Measurements from ENCODE around the gene DPP8. TPM values are rescaled to one million over a fixed set of nuclear protein-coding genes. Genes with fewer than 3 reads are reported as not detected.

The DPP8 gene
- total and polyA plus RNA-seq, 4 donors, result 5.5 to 22.7 (median 17.5) TPM

DNA sequence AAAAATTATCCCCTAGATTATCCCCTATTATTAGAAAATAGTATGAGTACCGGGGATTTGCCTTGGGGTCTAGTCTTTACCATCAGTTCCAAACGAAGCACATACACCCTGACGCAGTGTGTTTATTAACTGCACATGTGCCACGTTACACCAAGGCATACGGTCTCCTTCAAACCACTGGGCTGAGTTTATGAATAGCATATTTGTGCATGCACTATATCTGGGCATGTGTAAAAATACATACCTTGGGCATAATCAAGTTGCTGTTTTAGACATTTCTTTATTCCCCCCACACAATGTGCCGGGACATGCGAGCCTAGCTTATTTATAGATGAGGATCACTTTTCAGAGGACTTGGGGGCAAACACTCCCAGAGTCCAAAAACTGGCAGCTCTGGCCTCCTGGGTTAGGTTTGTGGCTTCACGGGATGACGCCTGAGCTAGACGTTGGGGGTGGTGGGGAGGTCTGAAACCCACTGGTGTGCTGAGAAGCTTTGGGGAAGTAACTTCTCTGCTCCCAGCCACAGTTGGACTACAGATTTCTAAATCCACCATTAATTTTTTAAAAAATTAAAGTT is 111.0 kb downstream of the DPP8 start:
- Histone ChIP-seq H3K9ac (ENCODE audit: low read depth in 1 of 2, low read length in 2 of 2) (no peak overlapping the region), H3K27ac (ENCODE audit: low read depth in 1 of 2, low read length in 2 of 2) (no peak overlapping the region), H3K27me3 (ENCODE audit: control insufficient read depth in 4 of 4, insufficient read depth in 4 of 4, low read length in 3 of 4) (no peaks in the 10 kb centered on the region), H3K4me1 (ENCODE audit: control insufficient read depth in 4 of 4, insufficient read depth in 4 of 4, low read length in 3 of 4) (no peaks in the 10 kb centered on the region), H3K4me3 (ENCODE audit: low read depth in 1 of 3, low read length in 3 of 3) (no peak overlapping the region), H3K9me3 (ENCODE audit: control insufficient read depth in 4 of 4, low read length in 3 of 4) (no peaks in the 10 kb centered on the region), H3K36me3 (ENCODE audit: control insufficient read depth in 4 of 4, insufficient read depth in 3 of 4, low read depth in 1 of 4, low read length in 3 of 4) (no peaks in the 10 kb centered on the region)
- 85% methylated on average over 10 of the region's 10 CpGs for WGBS
- TF ChIP-seq RAD21 (IDR thresholded peaks at IDR 0.05) (no peak), FOXA1 (IDR thresholded peaks at IDR 0.05) (no peak), HNF4A (conservative IDR thresholded peaks at IDR 0.05) (no peak), YY1 (IDR thresholded peaks at IDR 0.05) (no peak), GABPA (IDR thresholded peaks at IDR 0.05 in 1 of 2, conservative IDR thresholded peaks at IDR 0.05 in 1 of 2) (no peak), FOXA2 (IDR thresholded peaks at IDR 0.05) (no peak), JUND (IDR thresholded peaks at IDR 0.05) (no peak), SP1 (IDR thresholded peaks at IDR 0.05) (no peak), EGR1 (IDR thresholded peaks at IDR 0.05; ENCODE audit: low read depth in 2 of 2) (no peak), TAF1 (conservative IDR thresholded peaks at IDR 0.05) (no peak), RXRA (IDR thresholded peaks at IDR 0.05) (no peak), HNF4G (IDR thresholded peaks at IDR 0.05) (no peak), NR2F2 (IDR thresholded peaks at IDR 0.05) (no peak)
- TF ChIP-seq, protein P1, sequence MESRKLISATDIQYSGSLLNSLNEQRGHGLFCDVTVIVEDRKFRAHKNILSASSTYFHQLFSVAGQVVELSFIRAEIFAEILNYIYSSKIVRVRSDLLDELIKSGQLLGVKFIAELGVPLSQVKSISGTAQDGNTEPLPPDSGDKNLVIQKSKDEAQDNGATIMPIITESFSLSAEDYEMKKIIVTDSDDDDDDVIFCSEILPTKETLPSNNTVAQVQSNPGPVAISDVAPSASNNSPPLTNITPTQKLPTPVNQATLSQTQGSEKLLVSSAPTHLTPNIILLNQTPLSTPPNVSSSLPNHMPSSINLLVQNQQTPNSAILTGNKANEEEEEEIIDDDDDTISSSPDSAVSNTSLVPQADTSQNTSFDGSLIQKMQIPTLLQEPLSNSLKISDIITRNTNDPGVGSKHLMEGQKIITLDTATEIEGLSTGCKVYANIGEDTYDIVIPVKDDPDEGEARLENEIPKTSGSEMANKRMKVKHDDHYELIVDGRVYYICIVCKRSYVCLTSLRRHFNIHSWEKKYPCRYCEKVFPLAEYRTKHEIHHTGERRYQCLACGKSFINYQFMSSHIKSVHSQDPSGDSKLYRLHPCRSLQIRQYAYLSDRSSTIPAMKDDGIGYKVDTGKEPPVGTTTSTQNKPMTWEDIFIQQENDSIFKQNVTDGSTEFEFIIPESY (IDR thresholded peaks at IDR 0.05), result no peak
- TF ChIP-seq, protein P2, sequence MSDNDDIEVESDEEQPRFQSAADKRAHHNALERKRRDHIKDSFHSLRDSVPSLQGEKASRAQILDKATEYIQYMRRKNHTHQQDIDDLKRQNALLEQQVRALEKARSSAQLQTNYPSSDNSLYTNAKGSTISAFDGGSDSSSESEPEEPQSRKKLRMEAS (IDR thresholded peaks at IDR 0.05), result no peak
- TF ChIP-seq, protein P3, sequence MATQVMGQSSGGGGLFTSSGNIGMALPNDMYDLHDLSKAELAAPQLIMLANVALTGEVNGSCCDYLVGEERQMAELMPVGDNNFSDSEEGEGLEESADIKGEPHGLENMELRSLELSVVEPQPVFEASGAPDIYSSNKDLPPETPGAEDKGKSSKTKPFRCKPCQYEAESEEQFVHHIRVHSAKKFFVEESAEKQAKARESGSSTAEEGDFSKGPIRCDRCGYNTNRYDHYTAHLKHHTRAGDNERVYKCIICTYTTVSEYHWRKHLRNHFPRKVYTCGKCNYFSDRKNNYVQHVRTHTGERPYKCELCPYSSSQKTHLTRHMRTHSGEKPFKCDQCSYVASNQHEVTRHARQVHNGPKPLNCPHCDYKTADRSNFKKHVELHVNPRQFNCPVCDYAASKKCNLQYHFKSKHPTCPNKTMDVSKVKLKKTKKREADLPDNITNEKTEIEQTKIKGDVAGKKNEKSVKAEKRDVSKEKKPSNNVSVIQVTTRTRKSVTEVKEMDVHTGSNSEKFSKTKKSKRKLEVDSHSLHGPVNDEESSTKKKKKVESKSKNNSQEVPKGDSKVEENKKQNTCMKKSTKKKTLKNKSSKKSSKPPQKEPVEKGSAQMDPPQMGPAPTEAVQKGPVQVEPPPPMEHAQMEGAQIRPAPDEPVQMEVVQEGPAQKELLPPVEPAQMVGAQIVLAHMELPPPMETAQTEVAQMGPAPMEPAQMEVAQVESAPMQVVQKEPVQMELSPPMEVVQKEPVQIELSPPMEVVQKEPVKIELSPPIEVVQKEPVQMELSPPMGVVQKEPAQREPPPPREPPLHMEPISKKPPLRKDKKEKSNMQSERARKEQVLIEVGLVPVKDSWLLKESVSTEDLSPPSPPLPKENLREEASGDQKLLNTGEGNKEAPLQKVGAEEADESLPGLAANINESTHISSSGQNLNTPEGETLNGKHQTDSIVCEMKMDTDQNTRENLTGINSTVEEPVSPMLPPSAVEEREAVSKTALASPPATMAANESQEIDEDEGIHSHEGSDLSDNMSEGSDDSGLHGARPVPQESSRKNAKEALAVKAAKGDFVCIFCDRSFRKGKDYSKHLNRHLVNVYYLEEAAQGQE (IDR thresholded peaks at IDR 0.05), result no peak
- TF ChIP-seq, protein P4, sequence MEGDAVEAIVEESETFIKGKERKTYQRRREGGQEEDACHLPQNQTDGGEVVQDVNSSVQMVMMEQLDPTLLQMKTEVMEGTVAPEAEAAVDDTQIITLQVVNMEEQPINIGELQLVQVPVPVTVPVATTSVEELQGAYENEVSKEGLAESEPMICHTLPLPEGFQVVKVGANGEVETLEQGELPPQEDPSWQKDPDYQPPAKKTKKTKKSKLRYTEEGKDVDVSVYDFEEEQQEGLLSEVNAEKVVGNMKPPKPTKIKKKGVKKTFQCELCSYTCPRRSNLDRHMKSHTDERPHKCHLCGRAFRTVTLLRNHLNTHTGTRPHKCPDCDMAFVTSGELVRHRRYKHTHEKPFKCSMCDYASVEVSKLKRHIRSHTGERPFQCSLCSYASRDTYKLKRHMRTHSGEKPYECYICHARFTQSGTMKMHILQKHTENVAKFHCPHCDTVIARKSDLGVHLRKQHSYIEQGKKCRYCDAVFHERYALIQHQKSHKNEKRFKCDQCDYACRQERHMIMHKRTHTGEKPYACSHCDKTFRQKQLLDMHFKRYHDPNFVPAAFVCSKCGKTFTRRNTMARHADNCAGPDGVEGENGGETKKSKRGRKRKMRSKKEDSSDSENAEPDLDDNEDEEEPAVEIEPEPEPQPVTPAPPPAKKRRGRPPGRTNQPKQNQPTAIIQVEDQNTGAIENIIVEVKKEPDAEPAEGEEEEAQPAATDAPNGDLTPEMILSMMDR (IDR thresholded peaks at IDR 0.05; ENCODE audit: low read depth, low read length, missing input control), result no peak
- TF ChIP-seq, protein P5, sequence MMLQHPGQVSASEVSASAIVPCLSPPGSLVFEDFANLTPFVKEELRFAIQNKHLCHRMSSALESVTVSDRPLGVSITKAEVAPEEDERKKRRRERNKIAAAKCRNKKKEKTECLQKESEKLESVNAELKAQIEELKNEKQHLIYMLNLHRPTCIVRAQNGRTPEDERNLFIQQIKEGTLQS (IDR thresholded peaks at IDR 0.05), result no peak
- no peak for DNase-seq (ENCODE audit: low spot score)

All from liver (tissue), 9 donors.